Omental fat pad (tissue), 4 donors: ENCODE results near the gene ZNF174. TPM values are rescaled to one million over a fixed set of nuclear protein-coding genes. Genes with fewer than 3 reads are reported as not detected.
A peak's percentile ranks its signal among the peaks of the same experiment; 100 is the strongest.

Experiments
- ATAC-seq: fragments of 150-250 bp; one replicate; pipeline ENCODE4 v1.9.1; 2016; ENCODE audit warnings: mild to moderate bottlenecking, moderate library complexity; ENCODE audit not compliant: low FRiP score
- DNase-seq: peaks from one replicate; pipeline ENCODE4 v3.0.0-alpha.2; 2019; ENCODE audit warnings: low spot score
- CTCF ChIP-seq, 3 donors: fragments of 450-650 bp; IDR thresholded peaks; one replicate each; pipeline ENCODE4 v1.5.1; 2016 to 2017; ENCODE audit warnings: antibody characterized with exemption in 3 of 3, mild to moderate bottlenecking in 3 of 3, moderate library complexity in 2 of 3
- total RNA-seq, 4 donors: library from RNA; depleted of rRNA; stranded (reverse); fragments of >200 nt; gene quantifications; one replicate each; pipeline ENCODE4 v1.1.0, GENCODE V29; 2016

The ZNF174 gene
- total RNA-seq, 4 donors from 2014 or later, result 6.2 to 16.6 (median 8.6) TPM

- no peak for TF ChIP-seq CTCF (IDR thresholded peaks at IDR 0.05)
- ATAC-seq, result peak; percentile 92
- peak; percentile 39 for DNase-seq
Measured at GRCh38 chr16:3364774-3365427, 36.1 kb upstream of the ZNF174 start.

- ATAC-seq, result no peak
- no peak for DNase-seq
- TF ChIP-seq CTCF (IDR thresholded peaks at IDR 0.05), result no peak
Measured at GRCh38 chr16:3369073-3369472, 31.9 kb upstream of the ZNF174 start.

DNA sequence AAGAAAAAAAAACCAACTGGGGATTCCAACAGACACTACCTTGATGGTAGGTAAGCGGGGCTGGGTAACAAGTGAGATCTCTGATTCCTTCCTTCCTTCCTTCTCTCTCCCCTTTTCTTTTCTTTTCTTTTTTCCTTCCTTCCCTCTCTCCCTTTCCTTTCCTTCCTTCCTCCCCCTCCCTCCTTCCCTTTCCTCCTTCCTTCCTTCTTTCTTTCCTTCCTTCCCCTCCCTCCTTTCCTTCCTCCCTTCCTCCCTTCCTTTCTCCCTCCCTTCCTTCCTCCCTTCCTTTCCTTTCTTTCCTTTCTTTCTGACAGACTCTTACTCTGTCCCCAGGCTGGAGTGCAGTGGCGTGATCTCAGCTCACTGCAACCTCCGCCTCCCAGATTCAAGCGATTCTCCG is 25.3 kb upstream of the ZNF174 start:
- no peak for ATAC-seq
- no peak for TF ChIP-seq CTCF (IDR thresholded peaks at IDR 0.05)

GRCh38 chr16:3377917-3378316 is 23.1 kb upstream of the ZNF174 start:
- no peak for TF ChIP-seq CTCF (IDR thresholded peaks at IDR 0.05)
- DNase-seq, result no peak
- ATAC-seq, result no peak

More for the DNA sequence above, 25.3 kb upstream of the ZNF174 start:
- DNase-seq, result no peak

GRCh38 chr16:3383045-3383448 is 18.0 kb upstream of the ZNF174 start:
- ATAC-seq (no peak), DNase-seq (no peak)
- TF ChIP-seq CTCF (IDR thresholded peaks at IDR 0.05), result no peak

DNA sequence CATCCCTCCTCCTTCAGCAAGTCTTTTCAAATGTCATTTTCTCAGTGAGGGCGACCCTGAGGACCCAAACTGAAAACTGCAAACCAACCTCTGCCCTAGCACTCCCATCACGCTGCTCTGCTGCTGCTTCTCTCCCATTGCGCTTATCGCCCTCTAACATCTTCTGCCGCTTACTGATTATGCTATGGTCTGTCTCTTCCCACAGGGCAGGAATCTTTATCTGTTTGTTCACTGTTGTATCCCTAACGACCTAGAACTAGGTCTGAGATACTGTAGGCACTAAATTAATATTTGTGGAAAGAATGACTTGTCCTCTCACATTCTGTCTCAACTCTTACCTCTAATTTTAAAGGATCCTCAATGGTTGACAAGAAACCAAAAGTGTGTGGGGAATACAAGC is 12.7 kb upstream of the ZNF174 start:
- no peak for DNase-seq
- TF ChIP-seq CTCF (IDR thresholded peaks at IDR 0.05), result no peak
- no peak for ATAC-seq

GRCh38 chr16:3389663-3390338 is 11.2 kb upstream of the ZNF174 start:
- ATAC-seq (no peak), DNase-seq (no peak)
- no peak for TF ChIP-seq CTCF (IDR thresholded peaks at IDR 0.05)
